Kidney epithelial cell (primary cell): ENCODE results near the gene VWA7. TPM values are rescaled to one million over a fixed set of nuclear protein-coding genes. Genes with fewer than 3 reads are reported as not detected.
A peak's percentile ranks its signal among the peaks of the same experiment; 100 is the strongest.
"Not testable (repeated sequence)": the region's sequence is repeated elsewhere in the genome, so short reads cannot be mapped to it uniquely, and the experiment has no call there.

ENCODE experiments used
- DNase-seq: peaks from one replicate; pipeline ENCODE4 v3.0.0-alpha.2; 2010; ENCODE audit warnings: low read depth
- H3K27me3 ChIP-seq: 2 replicates; pipeline ENCODE4 v1.6.0; 2011; ENCODE audit warnings: low read length; ENCODE audit not compliant: control insufficient read depth, insufficient read depth
- H3K36me3 ChIP-seq: 2 replicates; pipeline ENCODE4 v1.5.1; 2011; ENCODE audit warnings: low read length; ENCODE audit not compliant: control insufficient read depth, insufficient read depth
- H3K4me3 ChIP-seq: 2 replicates; pipeline ENCODE4 v1.5.1; 2011; ENCODE audit warnings: low read depth, mild to moderate bottlenecking, control low read depth, low read length
- total RNA-seq: library from RNA; depleted of rRNA; stranded (reverse); fragments of >200 nt; gene quantifications from 2 replicates; pipeline ENCODE4 v1.2.3, GENCODE V29; 2015
- TF ChIP-seq, protein P1 (sequence below): IDR thresholded peaks from 2 replicates; pipeline ENCODE4 v1.5.1; 2011; ENCODE audit warnings: mild to moderate bottlenecking, moderate library complexity, low read length, control low read depth, inconsistent platforms; ENCODE audit not compliant: insufficient read depth, poor library complexity, severe bottlenecking

The VWA7 gene
- total RNA-seq, 1 donor from 2014 or later: 3.1 TPM

DNA sequence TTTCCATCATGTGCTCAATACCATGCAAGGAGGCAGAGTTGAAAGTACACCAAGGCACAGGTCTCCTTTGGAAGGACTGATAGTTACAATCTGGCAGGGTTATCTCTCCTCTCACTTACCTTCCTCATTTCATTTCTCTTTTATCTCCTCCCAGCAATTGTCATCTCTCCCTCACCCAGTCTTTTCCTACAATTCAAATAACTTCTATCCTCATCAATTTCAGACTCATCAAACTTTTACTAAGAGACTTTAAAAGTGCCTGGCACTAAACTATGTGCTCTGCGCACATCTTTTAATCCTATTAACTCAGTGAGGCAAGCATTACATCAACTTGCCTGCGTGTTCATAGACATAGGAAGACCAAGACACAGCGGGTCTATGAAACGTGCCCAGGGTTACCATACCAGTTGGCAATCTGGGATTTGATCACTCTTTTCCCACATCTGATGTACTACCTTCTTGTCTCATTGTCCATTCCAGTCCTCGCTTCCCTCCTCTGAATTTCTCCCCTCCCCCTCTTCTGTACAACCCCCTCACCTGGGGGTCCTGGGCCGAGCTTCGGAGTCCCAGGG is 17.3 kb upstream of the VWA7 start:
- TF ChIP-seq, protein P1, sequence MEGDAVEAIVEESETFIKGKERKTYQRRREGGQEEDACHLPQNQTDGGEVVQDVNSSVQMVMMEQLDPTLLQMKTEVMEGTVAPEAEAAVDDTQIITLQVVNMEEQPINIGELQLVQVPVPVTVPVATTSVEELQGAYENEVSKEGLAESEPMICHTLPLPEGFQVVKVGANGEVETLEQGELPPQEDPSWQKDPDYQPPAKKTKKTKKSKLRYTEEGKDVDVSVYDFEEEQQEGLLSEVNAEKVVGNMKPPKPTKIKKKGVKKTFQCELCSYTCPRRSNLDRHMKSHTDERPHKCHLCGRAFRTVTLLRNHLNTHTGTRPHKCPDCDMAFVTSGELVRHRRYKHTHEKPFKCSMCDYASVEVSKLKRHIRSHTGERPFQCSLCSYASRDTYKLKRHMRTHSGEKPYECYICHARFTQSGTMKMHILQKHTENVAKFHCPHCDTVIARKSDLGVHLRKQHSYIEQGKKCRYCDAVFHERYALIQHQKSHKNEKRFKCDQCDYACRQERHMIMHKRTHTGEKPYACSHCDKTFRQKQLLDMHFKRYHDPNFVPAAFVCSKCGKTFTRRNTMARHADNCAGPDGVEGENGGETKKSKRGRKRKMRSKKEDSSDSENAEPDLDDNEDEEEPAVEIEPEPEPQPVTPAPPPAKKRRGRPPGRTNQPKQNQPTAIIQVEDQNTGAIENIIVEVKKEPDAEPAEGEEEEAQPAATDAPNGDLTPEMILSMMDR: no peak
- no peak for DNase-seq
- no peaks in the 10 kb centered on the region for H3K36me3 ChIP-seq
- no peaks in the 10 kb centered on the region for H3K27me3 ChIP-seq
- H3K4me3 ChIP-seq: peak overlapping the region; percentile 75

DNA sequence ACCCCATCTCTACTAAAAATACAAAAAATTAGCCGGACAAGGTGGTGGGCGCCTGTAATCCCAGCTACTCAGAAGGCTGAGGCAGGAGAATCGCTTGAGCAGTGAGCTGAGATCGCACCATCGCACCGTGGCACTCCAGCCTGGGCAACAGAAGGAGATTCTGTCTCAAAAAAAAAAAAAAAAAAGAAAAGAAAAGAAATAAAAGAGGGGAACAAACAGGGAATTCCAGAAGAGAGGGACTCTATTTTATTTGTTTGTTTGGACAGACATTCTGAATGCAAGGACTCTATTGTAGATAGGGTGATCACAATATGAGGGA is 16.8 kb upstream of the VWA7 start:
- H3K36me3 ChIP-seq, DNase-seq, H3K27me3 ChIP-seq: not testable (repeated sequence)
- peak overlapping the region; percentile 75 for H3K4me3 ChIP-seq

DNA sequence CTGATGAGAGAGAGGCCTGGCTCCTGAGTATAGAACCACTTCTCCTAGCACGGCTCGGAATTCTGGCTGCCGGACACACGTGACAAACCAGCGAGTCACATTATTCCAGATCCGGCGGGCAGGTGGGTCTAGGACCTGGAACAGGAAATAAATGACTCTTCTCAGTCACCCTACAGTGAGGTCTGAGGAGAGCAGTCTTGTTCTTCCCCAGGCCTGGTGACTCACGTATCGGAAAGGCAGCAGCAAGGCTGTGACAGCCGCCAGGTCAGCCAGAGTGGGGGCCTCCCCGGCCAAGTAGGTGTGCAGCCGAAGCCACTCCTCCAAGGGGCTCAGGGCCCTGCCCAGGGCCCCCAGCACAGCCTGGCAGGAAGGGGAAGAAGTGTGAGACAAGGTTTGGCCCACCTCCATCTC is 15.6 kb upstream of the VWA7 start:
- DNase-seq: peak; percentile 70
- H3K27me3 ChIP-seq: no peaks in the 10 kb centered on the region
- TF ChIP-seq, protein P1: no peak
- no peaks in the 10 kb centered on the region for H3K36me3 ChIP-seq
- peak overlapping the region; percentile 21 for H3K4me3 ChIP-seq

DNA sequence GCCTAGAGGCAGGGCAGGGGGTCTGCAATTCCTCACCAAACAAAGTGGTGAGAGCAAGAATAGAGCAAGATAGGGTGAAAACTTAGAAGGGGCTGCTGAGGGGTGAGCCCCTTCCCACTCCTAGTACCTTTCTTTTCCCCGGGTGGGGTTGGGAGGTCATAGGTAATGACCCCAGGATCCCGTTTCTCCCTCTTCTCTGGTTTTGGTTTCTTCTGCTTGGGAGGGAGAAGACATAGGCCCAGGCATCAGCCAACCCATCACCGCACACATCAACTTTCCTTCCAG is 14.9 kb upstream of the VWA7 start:
- Histone ChIP-seq H3K36me3 (no peaks in the 10 kb centered on the region), H3K4me3 (no peak overlapping the region), H3K27me3 (no peaks in the 10 kb centered on the region)
- DNase-seq: no peak
- TF ChIP-seq, protein P1: no peak

DNA sequence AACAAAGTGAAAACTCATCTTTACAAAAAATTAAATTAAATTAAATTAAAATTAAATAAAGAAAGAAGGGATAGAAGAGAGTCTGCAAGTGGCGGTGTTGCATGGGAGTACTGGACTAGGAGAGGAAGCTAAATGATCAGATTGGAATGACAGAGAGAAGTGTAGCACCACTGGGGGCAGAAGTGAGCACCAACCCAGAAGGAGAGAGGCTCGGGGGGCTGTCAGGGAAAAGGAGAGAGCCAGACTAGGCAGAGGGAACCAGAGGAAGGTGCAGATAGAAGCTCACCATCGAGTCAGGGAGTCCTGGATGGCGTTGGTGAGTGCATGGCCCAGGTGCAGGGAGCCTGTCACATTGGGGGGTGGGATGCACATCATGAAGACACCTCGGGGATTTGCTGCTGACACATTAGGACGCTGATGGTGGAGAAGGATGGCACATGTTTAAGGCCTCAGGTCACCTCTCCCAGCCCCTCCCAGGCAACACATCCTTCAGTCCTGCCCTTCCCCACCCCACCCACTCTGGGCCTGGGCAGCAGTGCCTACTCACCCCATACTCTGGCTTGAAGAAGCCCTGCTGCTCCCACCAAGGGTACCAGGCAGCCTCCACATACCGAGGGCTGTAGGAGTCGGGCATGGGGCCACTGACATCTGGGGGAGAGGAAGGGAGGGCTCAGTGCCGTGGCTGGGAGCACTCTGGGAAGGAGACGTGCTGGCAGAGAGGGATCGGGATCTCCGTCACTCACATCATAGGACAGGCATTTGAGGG is 14.4 kb upstream of the VWA7 start:
- Histone ChIP-seq H3K27me3 (no peaks in the 10 kb centered on the region), H3K36me3 (no peaks in the 10 kb centered on the region), H3K4me3 (no peak overlapping the region)
- TF ChIP-seq, protein P1: peak; percentile 73
- DNase-seq: no peak

DNA sequence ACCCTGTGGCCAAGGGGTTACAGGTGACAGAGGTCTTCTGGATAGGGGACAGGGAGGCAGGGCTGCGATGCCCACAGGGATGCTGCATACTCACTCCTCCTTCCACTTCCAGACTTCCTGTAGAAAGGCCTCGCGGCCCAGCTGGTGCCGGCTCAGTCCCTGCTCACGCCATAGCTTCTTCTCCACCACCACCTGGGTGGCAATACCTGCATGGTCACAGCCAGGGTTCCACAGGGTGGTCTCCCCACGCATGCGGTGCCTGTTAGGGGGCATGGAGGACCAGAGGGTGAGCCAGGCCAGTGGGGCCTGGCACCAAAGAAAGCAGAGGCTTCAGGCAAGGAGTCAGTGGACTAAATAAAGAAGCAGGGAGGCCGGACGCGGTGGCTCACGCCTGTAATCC is 8.3 kb upstream of the VWA7 start:
- H3K4me3 ChIP-seq: no peak overlapping the region
- H3K36me3 ChIP-seq: peaks cover 7% of the 10 kb centered on the region
- no peaks in the 10 kb centered on the region for H3K27me3 ChIP-seq
- TF ChIP-seq, protein P1: no peak
- DNase-seq: no peak
